HCT116 (cell line): ENCODE results near the gene LDAH. TPM values are rescaled to one million over a fixed set of nuclear protein-coding genes. Genes with fewer than 3 reads are reported as not detected.

Experiments
- ATAC-seq: fragments of 200-7000 bp; cut with Tn5 transposase; 2 replicates; pipeline ENCODE4 v1.9.1; 2020; ENCODE audit warnings: mild to moderate bottlenecking, moderate library complexity
- BruUV-seq: library from RNA; stranded (reverse); fragments of 400-500 nt; replicated peaks from 2 replicates; lab custom pipeline; 2021; lab: Mats Ljungman, UMichigan
- CTCF ChIA-PET: fragments of 300-600 bp; sonication (Branson Sonifier 250); formaldehyde crosslinking; loops from one replicate; lab custom pipeline; 2021; ENCODE audit warnings: antibody characterized with exemption; lab: Charles Lee
- POLR2A ChIA-PET: fragments of 300-600, 350-600 bp; sonication (Branson Sonifier 250); formaldehyde crosslinking; loops from one replicate; lab custom pipeline; 2021; ENCODE audit warnings: antibody characterized with exemption; lab: Charles Lee
- RAD21 ChIA-PET, 2 experiments: fragments of 300-600 bp; sonication (Branson Sonifier 250); formaldehyde crosslinking; loops; one replicate each; lab custom pipeline; 2023; ENCODE audit warnings: low total read pairs in 2 of 2; ENCODE audit not compliant: uncharacterized antibody in 2 of 2, unreplicated experiment in 2 of 2, low non-redundant PET in 1 of 2; lab: Charles Lee
- DNase-seq: peaks from one replicate; pipeline ENCODE4 v3.0.0-alpha.2; 2010; ENCODE audit warnings: low read depth, low spot score
- H2AFZ ChIP-seq: fragments of 200-600 bp; shearing (Covaris generic), sonication (generic); 2 replicates; pipeline ENCODE4 v1.6.1; 2017; ENCODE audit warnings: low read depth, mixed run types, mixed read lengths, antibody characterized with exemption, low read length; ENCODE audit not compliant: poor library complexity, severe bottlenecking
- H3K27ac ChIP-seq: 2 replicates; pipeline ENCODE4 v1.5.1; 2012; ENCODE audit warnings: low read depth, low read length
- H3K27me3 ChIP-seq: fragments of 200-600 bp; sonication (generic); 2 replicates; pipeline ENCODE4 v1.6.1; 2016; ENCODE audit warnings: mixed run types, low read length, mixed read lengths; ENCODE audit not compliant: insufficient read depth
- H3K36me3 ChIP-seq, 2 experiments: fragments of 200-500 bp in 1 of 2; fragments of 200-600 bp in 1 of 2; sonication (Bioruptor generic) in 1 of 2; sonication (generic) in 1 of 2; 2 replicates each; pipeline versions ENCODE4 v1.5.1 to v1.6.1; 2014 to 2016; ENCODE audit warnings: low read length in 2 of 2, inconsistent platforms in 1 of 2, mixed read lengths in 1 of 2, mixed run types in 1 of 2; ENCODE audit not compliant: insufficient read depth in 2 of 2, control insufficient read depth in 1 of 2
- H3K4me1 ChIP-seq, 2 experiments: fragments of 200-600 bp in 1 of 2; sonication (generic) in 1 of 2; 2 replicates each; pipeline versions ENCODE4 v1.5.1 to v1.6.1; 2012 to 2017; ENCODE audit warnings: low read length in 2 of 2, inconsistent platforms in 1 of 2, mild to moderate bottlenecking in 1 of 2, mixed read lengths in 1 of 2, mixed run types in 1 of 2, moderate library complexity in 1 of 2; ENCODE audit not compliant: insufficient read depth in 2 of 2, control insufficient read depth in 1 of 2
- H3K4me2 ChIP-seq: fragments of 200-600 bp; sonication (generic); 2 replicates; pipeline ENCODE4 v1.6.1; 2017; ENCODE audit warnings: mixed run types, low read length, mixed read lengths
- H3K4me3 ChIP-seq, 2 experiments: fragments of 200-600 bp in 1 of 2; sonication (generic) in 1 of 2; replicated peaks in 1 of 2; 2 replicates each; pipeline ENCODE4 v1.5.1; 2011 to 2016; ENCODE audit warnings: low read length in 2 of 2, control low read depth in 1 of 2, low read depth in 1 of 2, mild to moderate bottlenecking in 1 of 2, mixed read lengths in 1 of 2, mixed run types in 1 of 2
- H3K79me2 ChIP-seq: fragments of 200-600 bp; sonication (generic); 2 replicates; pipeline ENCODE4 v1.6.1; 2017; ENCODE audit warnings: mild to moderate bottlenecking, mixed run types, low read length, moderate library complexity, mixed read lengths; ENCODE audit not compliant: insufficient read depth
- H3K9ac ChIP-seq: fragments of 200-600 bp; sonication (generic); 2 replicates; pipeline ENCODE4 v1.6.1; 2016; ENCODE audit warnings: low read length, mixed read lengths
- H3K9me2 ChIP-seq: fragments of 200-600 bp; sonication (generic), shearing (Covaris generic); 2 replicates; pipeline ENCODE4 v1.6.1; 2017; ENCODE audit warnings: mixed run types, mild to moderate bottlenecking, moderate library complexity; ENCODE audit not compliant: insufficient read depth
- H3K9me3 ChIP-seq, 2 experiments: fragments of 200-500 bp in 1 of 2; fragments of 200-600 bp in 1 of 2; sonication (Bioruptor generic) in 1 of 2; sonication (generic) in 1 of 2; 2 replicates each; pipeline ENCODE4 v1.6.1; 2014 to 2017; ENCODE audit warnings: low read length in 2 of 2, mixed read lengths in 2 of 2, inconsistent platforms in 1 of 2, low read depth in 1 of 2, mild to moderate bottlenecking in 1 of 2, mixed run types in 1 of 2, moderate library complexity in 1 of 2; ENCODE audit not compliant: control insufficient read depth in 1 of 2, insufficient read depth in 1 of 2
- H4K20me1 ChIP-seq: fragments of 200-600 bp; sonication (generic), shearing (Covaris generic); 2 replicates; pipeline ENCODE4 v1.6.1; 2017; ENCODE audit warnings: mixed run types, mild to moderate bottlenecking, moderate library complexity; ENCODE audit not compliant: insufficient read depth
- CBX3 ChIP-seq: IDR thresholded peaks from 2 replicates; pipeline ENCODE4 v1.6.1; 2012; ENCODE audit warnings: low read depth
- CEBPB ChIP-seq: IDR thresholded peaks from 2 replicates; pipeline ENCODE4 v1.6.1; 2012; ENCODE audit warnings: low read depth
- CTCF ChIP-seq, 3 experiments: fragments of 200-600 bp in 1 of 3; sonication (generic) in 1 of 3; IDR thresholded peaks in 2 of 3; conservative IDR thresholded peaks in 1 of 3; 2 replicates each; pipeline ENCODE4 v1.5.1; 2012 to 2017; ENCODE audit warnings: low read depth in 2 of 3, low read length in 2 of 3, antibody characterized with exemption in 1 of 3, borderline replicate concordance in 1 of 3, control low read depth in 1 of 3, mild to moderate bottlenecking in 1 of 3, mixed read lengths in 1 of 3, mixed run types in 1 of 3, moderate library complexity in 1 of 3; ENCODE audit not compliant: insufficient read depth in 1 of 3
- FOSL1 ChIP-seq: IDR thresholded peaks from 2 replicates; pipeline ENCODE4 v1.6.1; 2012; ENCODE audit warnings: low read depth
- MAX ChIP-seq: IDR thresholded peaks from 2 replicates; pipeline ENCODE4 v1.6.1; 2012
- POLR2A ChIP-seq: IDR thresholded peaks from 2 replicates; pipeline ENCODE4 v1.7.0; 2011; ENCODE audit warnings: borderline replicate concordance; ENCODE audit not compliant: insufficient read depth, insufficient read length; ENCODE audit errors: extremely low read depth
- intact Hi-C: fragments of 100-400 bp; cut with micrococcal nuclease; formaldehyde crosslinking; loops from 2 replicates; pipeline ENCODE4 v1.10.0; 2022
- total RNA-seq: library from RNA; stranded (reverse); gene quantifications from one replicate; pipeline ENCODE4 v1.2.1, GENCODE V29; 2021; ENCODE audit not compliant: unreplicated experiment

The LDAH gene
- total RNA-seq, 1 experiment from 2014 or later: 25.7 TPM

- no peak for ATAC-seq
- peaks cover 9 to 18% of the 10 kb centered on the region in 2 experiments; a peak in 3 of 4 replicates for H3K4me1 ChIP-seq
- H3K9me3 ChIP-seq: no peaks in the 10 kb centered on the region
- DNase-seq: no peak
- no peaks in the 10 kb centered on the region for H3K36me3 ChIP-seq
- no peaks in the 10 kb centered on the region for H3K27me3 ChIP-seq
- ChIA-PET RAD21 (interaction anchor here (0.9 to 2.2 kb wide), 6 partner anchors 188 to 239 kb away, joined by 5 to 15 read pairs (median 8); partner anchors contain the start of gene RHOB (in 1 of the 2)), CTCF (interaction anchor here (0.9 to 3.3 kb wide), 15 partner anchors 16 to 256 kb away, joined by 3 to 66 read pairs (median 4); partner anchors contain the start of genes HS1BP3 and RHOB), POLR2A (interaction anchor here (1.0 to 6.4 kb wide), 3 partner anchors 187 to 193 kb away, joined by 9 to 66 read pairs (median 11); partner anchors contain the start of gene RHOB)
- TF ChIP-seq CEBPB: no peak
- no peak for TF ChIP-seq MAX
- TF ChIP-seq POLR2A: no peak
- TF ChIP-seq CTCF (IDR thresholded peaks at IDR 0.05 in 2 of 3, conservative IDR thresholded peaks at IDR 0.05 in 1 of 3; ENCODE audit: borderline replicate concordance in 1 of 3, insufficient read depth in 1 of 3, low read depth in 2 of 3, low read length in 2 of 3): no peak
- no peak for TF ChIP-seq CBX3
- TF ChIP-seq FOSL1: no peak
- H4K20me1 ChIP-seq: no peaks in the 10 kb centered on the region
- H3K79me2 ChIP-seq: no peaks in the 10 kb centered on the region
- H3K4me2 ChIP-seq: no peak overlapping the region
- intact Hi-C loops: loop anchor here (1.0 kb wide), 1 partner anchor 239 kb away; no protein-coding TSS in a partner anchor
- H3K27ac ChIP-seq: no peak overlapping the region
- no peak overlapping the region for H3K4me3 ChIP-seq
- H2AFZ ChIP-seq: no peak overlapping the region
- H3K9me2 ChIP-seq: no peaks in the 10 kb centered on the region
- BruUV-seq: no TSS peak
- no peak overlapping the region for H3K9ac ChIP-seq
These were observed 187.8 kb downstream of the LDAH start for GRCh38 chr2:20635113-20635510.
